H1 (cell line): Measurements from ENCODE around the gene ALOX15. TPM values are rescaled to one million over a fixed set of nuclear protein-coding genes. Genes with fewer than 3 reads are reported as not detected.
A peak's percentile ranks its signal among the peaks of the same experiment; 100 is the strongest.

Source experiments
- CTCF ChIA-PET: fragments of 300-600 bp; sonication (Branson Sonifier 250); formaldehyde crosslinking; loops from one replicate; lab custom pipeline; 2021; ENCODE audit not compliant: partially characterized antibody; lab: Charles Lee
- POLR2A ChIA-PET: fragments of 300-600 bp; sonication (Branson Sonifier 250); formaldehyde crosslinking; loops from one replicate; lab custom pipeline; 2021; ENCODE audit warnings: inconsistent platforms; ENCODE audit not compliant: partially characterized antibody; lab: Charles Lee
- DNase-seq, 2 experiments: peaks; one replicate each; pipeline versions ENCODE4 v3.0.0 to v3.0.0-alpha.2; 2010 to 2022; ENCODE audit warnings: low spot score in 2 of 2, low read depth in 1 of 2, mixed read lengths in 1 of 2
- FAIRE-seq: peaks from 2 replicates; lab custom pipeline; 2011; peaks lifted over from hg19 to GRCh38; lab: Jason Lieb, UNC
- H2AFZ ChIP-seq: 2 replicates; pipeline ENCODE4 v1.8.1; 2012; ENCODE audit warnings: low read length, inconsistent platforms
- H2AK5ac ChIP-seq: 2 replicates; pipeline ENCODE4 v1.6.1; 2013; ENCODE audit warnings: low read depth, low read length
- H2BK120ac ChIP-seq: replicated peaks from 2 replicates; pipeline ENCODE3; 2013; ENCODE audit warnings: low read depth, low read length, inconsistent platforms
- H2BK12ac ChIP-seq: 2 replicates; pipeline ENCODE4 v1.6.1; 2013; ENCODE audit warnings: low read depth, low read length
- H2BK15ac ChIP-seq: 2 replicates; pipeline ENCODE4 v1.6.1; 2013; ENCODE audit warnings: low read length
- H2BK20ac ChIP-seq: 2 replicates; pipeline ENCODE4 v1.6.1; 2013; ENCODE audit warnings: low read length
- H2BK5ac ChIP-seq: 2 replicates; pipeline ENCODE4 v1.6.1; 2013; ENCODE audit warnings: low read depth, low read length
- H3K14ac ChIP-seq: 2 replicates; pipeline ENCODE4 v1.6.1; 2013; ENCODE audit warnings: inconsistent platforms; ENCODE audit not compliant: insufficient read length
- H3K18ac ChIP-seq: 2 replicates; pipeline ENCODE4 v1.6.1; 2013; ENCODE audit warnings: low read length; ENCODE audit errors: extremely low read depth
- H3K23ac ChIP-seq: 2 replicates; pipeline ENCODE4 v1.6.1; 2013; ENCODE audit warnings: inconsistent platforms; ENCODE audit not compliant: insufficient read length
- H3K23me2 ChIP-seq: 2 replicates; pipeline ENCODE4 v1.6.1; 2013; ENCODE audit warnings: low read depth, low read length
- H3K27ac ChIP-seq: 2 replicates; pipeline ENCODE4 v1.6.1; 2011; ENCODE audit warnings: low read depth, low read length, inconsistent platforms
- H3K27me3 ChIP-seq, 4 experiments: replicated peaks in 1 of 4; 1 replicate in 1 of 4; 2 replicates in 3 of 4; pipeline versions ENCODE4 v1.6.1 to v1.8.1; 2011 to 2013; ENCODE audit warnings: low read length in 3 of 4, mild to moderate bottlenecking in 3 of 4, inconsistent platforms in 2 of 4, mixed read lengths in 2 of 4, moderate library complexity in 1 of 4; ENCODE audit not compliant: control insufficient read depth in 3 of 4, insufficient read depth in 3 of 4; ENCODE audit errors: extremely low read depth in 1 of 4
- H3K36me3 ChIP-seq, 4 experiments: 2 replicates each; pipeline versions ENCODE4 v1.6.1 to v1.8.1; 2011 to 2013; ENCODE audit warnings: mild to moderate bottlenecking in 4 of 4, low read length in 3 of 4, moderate library complexity in 2 of 4, control low read depth in 1 of 4, inconsistent platforms in 1 of 4; ENCODE audit not compliant: insufficient read depth in 4 of 4, control insufficient read depth in 2 of 4
- H3K4ac ChIP-seq: replicated peaks from 2 replicates; pipeline ENCODE3; 2013; ENCODE audit warnings: low read length, low read depth, mixed read lengths, inconsistent platforms; ENCODE audit not compliant: insufficient read length
- H3K4me1 ChIP-seq, 4 experiments: replicated peaks in 1 of 4; 1 replicate in 1 of 4; 2 replicates in 3 of 4; pipeline versions ENCODE4 v1.6.1 to v1.8.1; 2011 to 2013; ENCODE audit warnings: low read length in 3 of 4, inconsistent platforms in 2 of 4, mixed read lengths in 1 of 4; ENCODE audit not compliant: insufficient read depth in 4 of 4, control insufficient read depth in 3 of 4
- H3K4me2 ChIP-seq, 2 experiments: 2 replicates each; pipeline versions ENCODE4 v1.6.1 to v1.8.1; 2011 to 2013; ENCODE audit warnings: low read depth in 2 of 2, low read length in 2 of 2, control low read depth in 1 of 2, inconsistent platforms in 1 of 2, mild to moderate bottlenecking in 1 of 2; ENCODE audit not compliant: insufficient read depth in 1 of 2
- H3K4me3 ChIP-seq, 4 experiments: fragments of 200-600, 300-600 bp in 1 of 4; sonication (generic), shearing (Covaris generic), sonication (Bioruptor Twin) in 1 of 4; 2 replicates each; pipeline versions ENCODE4 v1.5.1 to v1.8.1; 2011 to 2016; ENCODE audit warnings: low read length in 4 of 4, low read depth in 3 of 4, control low read depth in 2 of 4, inconsistent platforms in 2 of 4, mild to moderate bottlenecking in 2 of 4, mixed read lengths in 1 of 4, moderate library complexity in 1 of 4; ENCODE audit not compliant: insufficient read depth in 2 of 4; ENCODE audit errors: extremely low read depth in 1 of 4
- H3K56ac ChIP-seq: replicated peaks from 2 replicates; pipeline ENCODE3; 2013; ENCODE audit warnings: low read depth, mild to moderate bottlenecking, mixed read lengths, low read length, inconsistent platforms; ENCODE audit not compliant: insufficient read length
- H3K79me1 ChIP-seq: 2 replicates; pipeline ENCODE4 v1.6.1; 2013; ENCODE audit warnings: low read depth, low read length, control low read depth
- H3K79me2 ChIP-seq, 2 experiments: 2 replicates each; pipeline versions ENCODE4 v1.6.1 to v1.8.1; 2012 to 2013; ENCODE audit warnings: low read length in 2 of 2, mild to moderate bottlenecking in 2 of 2, inconsistent platforms in 1 of 2; ENCODE audit not compliant: insufficient read depth in 2 of 2, control insufficient read depth in 1 of 2
- H3K9ac ChIP-seq, 4 experiments: replicated peaks in 1 of 4; 1 replicate in 1 of 4; 2 replicates in 3 of 4; pipeline versions ENCODE4 v1.6.1 to v1.8.1; 2011 to 2013; ENCODE audit warnings: low read depth in 3 of 4, low read length in 3 of 4, control low read depth in 2 of 4, mild to moderate bottlenecking in 2 of 4, moderate library complexity in 2 of 4, inconsistent platforms in 1 of 4; ENCODE audit errors: extremely low read depth in 1 of 4
- H3K9me3 ChIP-seq, 2 experiments: 2 replicates each; pipeline versions ENCODE4 v1.6.1 to v1.8.1; 2012 to 2013; ENCODE audit warnings: mild to moderate bottlenecking in 2 of 2, moderate library complexity in 2 of 2, control low read depth in 1 of 2, inconsistent platforms in 1 of 2, low read depth in 1 of 2, low read length in 1 of 2, mixed read lengths in 1 of 2; ENCODE audit not compliant: insufficient read depth in 2 of 2
- H4K20me1 ChIP-seq, 2 experiments: replicated peaks in 1 of 2; 2 replicates each; pipeline versions ENCODE3 to v1.8.1; 2011 to 2013; ENCODE audit warnings: inconsistent platforms in 2 of 2, low read length in 2 of 2, mild to moderate bottlenecking in 1 of 2; ENCODE audit not compliant: insufficient read depth in 2 of 2, control insufficient read depth in 1 of 2
- H4K5ac ChIP-seq: 2 replicates; pipeline ENCODE4 v1.6.1; 2013; ENCODE audit warnings: low read length, low read depth, mixed read lengths, inconsistent platforms; ENCODE audit not compliant: insufficient read length
- H4K8ac ChIP-seq: 2 replicates; pipeline ENCODE4 v1.8.0; 2013; ENCODE audit warnings: mild to moderate bottlenecking, moderate library complexity, low read length, inconsistent platforms; ENCODE audit not compliant: insufficient read depth; ENCODE audit errors: extremely low read depth
- H4K91ac ChIP-seq: replicated peaks from 2 replicates; pipeline ENCODE3; 2013; ENCODE audit warnings: low read length, mixed read lengths, inconsistent platforms; ENCODE audit not compliant: insufficient read length
- BRCA1 ChIP-seq: IDR thresholded peaks from 2 replicates; pipeline ENCODE4 v1.6.1; 2012; ENCODE audit warnings: low read depth, low read length, improper control_type of control experiment
- CREB1 ChIP-seq: IDR thresholded peaks from 2 replicates; pipeline ENCODE4 v1.6.1; 2012; ENCODE audit warnings: inconsistent platforms
- CTBP2 ChIP-seq: IDR thresholded peaks from 2 replicates; pipeline ENCODE4 v1.7.0; 2011; ENCODE audit warnings: borderline replicate concordance, mild to moderate bottlenecking, moderate library complexity, mixed read lengths, low read length; ENCODE audit not compliant: insufficient read depth, insufficient read length
- HDAC6 ChIP-seq: IDR thresholded peaks from one replicate; pipeline ENCODE4 v1.7.1; 2012; ENCODE audit warnings: low read depth, mild to moderate bottlenecking, inconsistent platforms, low read length, moderate library complexity
- KDM1A ChIP-seq: fragments of 200-600, 300-600 bp; sonication (generic); IDR thresholded peaks from 2 replicates; pipeline ENCODE4 v1.7.1; 2016; ENCODE audit warnings: mild to moderate bottlenecking, low read length, borderline replicate concordance
- RXRA ChIP-seq: IDR thresholded peaks from 2 replicates; pipeline ENCODE4 v1.6.1; 2011; ENCODE audit warnings: low read depth, mild to moderate bottlenecking, low read length, moderate library complexity; ENCODE audit not compliant: insufficient read depth
- SUZ12 ChIP-seq: fragments of 200-600 bp; sonication (generic); IDR thresholded peaks from 2 replicates; pipeline ENCODE4 v1.6.1; 2012; ENCODE audit warnings: mild to moderate bottlenecking, inconsistent platforms, low read length, moderate library complexity, mixed read lengths
- WGBS, 2 experiments: shearing (Covaris generic) in 1 of 2; methylation state at CpG; one replicate each; pipeline versions ENCODE4 v1.1.6 to v1.1.7; 2013 to 2015; ENCODE audit warnings: low lambda C conversion rate in 2 of 2, mixed read lengths in 2 of 2, inconsistent platforms in 1 of 2, low coverage in 1 of 2, missing lambda C conversion rate in 1 of 2; ENCODE audit not compliant: insufficient replicate concordance in 2 of 2, insufficient coverage in 1 of 2, insufficient read length in 1 of 2; ENCODE audit errors: extremely low coverage in 1 of 2, missing lambda C conversion rate in 1 of 2; 5-methylcytosine and 5-hydroxymethylcytosine counted together
- polyA plus RNA-seq, 7 experiments: library from polyadenylated mRNA; depleted of rRNA in 3 of 7; stranded (reverse) in 5 of 7; unstranded in 2 of 7; fragments of >200 nt in 5 of 7; fragments of 200-250 nt in 2 of 7; gene quantifications; 1 replicate in 5 of 7; 2 replicates in 1 of 7; 4 replicates in 1 of 7; pipeline versions ENCODE4 v1.2.1 to v1.2.3, GENCODE V29; 2011 to 2013; ENCODE audit warnings: missing spikeins in 2 of 7, mixed read lengths in 2 of 7
- total RNA-seq: library from RNA; stranded (reverse); fragmentation: NEBNext Ultra II Directional; extraction: Animal tissue kit (Norgen Biotek cat#: 25700); gene quantifications from 2 replicates; pipeline ENCODE4 v1.2.1, GENCODE V29; 2021

The ALOX15 gene
- total and polyA plus RNA-seq, 2 of the 8 experiments (the other 6 are each of a cell fraction or from before 2014, with no cell fraction given), result 1.5 to 1.7 TPM

DNA sequence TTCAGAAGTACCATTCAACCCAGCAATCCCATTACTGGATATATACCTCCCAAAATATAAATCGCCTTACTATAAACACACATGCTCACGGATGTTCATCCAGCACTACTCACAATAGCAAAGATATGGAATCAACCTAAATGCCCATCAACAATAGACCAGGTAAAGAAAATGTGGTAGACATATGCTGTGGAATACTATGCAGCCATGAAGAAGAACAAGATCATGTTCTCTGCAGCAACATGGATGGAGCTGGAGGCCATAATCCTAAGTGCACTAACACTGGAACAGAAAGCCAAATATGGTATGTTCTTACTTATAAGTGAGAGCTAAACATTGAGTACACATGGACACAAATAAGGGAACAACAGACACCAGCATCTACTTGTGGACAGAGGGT lies 7.8 kb downstream of the ALOX15 start:
- CTCF ChIA-PET, result interaction anchor here (0.6 to 4.9 kb wide), 6 partner anchors 10 to 98 kb away, joined by 3 to 49 read pairs (median 5); partner anchors contain the start of gene GGT6
- no peak for FAIRE-seq

More for the DNA sequence above, 7.8 kb downstream of the ALOX15 start:
- H3K4me3 ChIP-seq, result no peak overlapping the region
- H2AK5ac ChIP-seq, result no peak overlapping the region
- no peak overlapping the region for H2BK12ac ChIP-seq
- no peak for DNase-seq
- H2AFZ ChIP-seq, result no peak overlapping the region
- no peak overlapping the region for H4K5ac ChIP-seq
- H3K27ac ChIP-seq, result no peak overlapping the region
- no peak overlapping the region for H2BK20ac ChIP-seq
- TF ChIP-seq CREB1 (no peak), HDAC6 (no peak), CTBP2 (no peak), RXRA (no peak), KDM1A (0 out of 2 replicates have a peak, but pooled peaks have one; percentile 35), BRCA1 (no peak), SUZ12 (no peak)
- H3K27me3 ChIP-seq, result peaks cover 4 to 23% (median 13%) of the 10 kb centered on the region in 4 experiments
- no peak overlapping the region for H2BK5ac ChIP-seq
- no peak overlapping the region for H3K4me2 ChIP-seq
- H3K4me1 ChIP-seq, result peaks cover 7 to 29% (median 15%) of the 10 kb centered on the region in 4 experiments
- H3K4ac ChIP-seq, result no peak overlapping the region
- H3K18ac ChIP-seq, result no peak overlapping the region
- 0 out of 2 replicates have a peak, but pooled peaks cover 3% of the 10 kb centered on the region for H3K23me2 ChIP-seq
- H3K79me1 ChIP-seq, result no peaks in the 10 kb centered on the region
- POLR2A ChIA-PET, result interaction anchor here (0.5 to 2.0 kb wide), 4 partner anchors 14 to 75 kb away, joined by 3 to 6 read pairs (median 4); partner anchors contain the start of gene PELP1
- H3K36me3 ChIP-seq, result no peaks in the 10 kb centered on the region
- H3K9ac ChIP-seq, result no peak overlapping the region
- H3K79me2 ChIP-seq, result no peaks in the 10 kb centered on the region
- H4K20me1 ChIP-seq, result no peaks in the 10 kb centered on the region
- H3K14ac ChIP-seq, result no peak overlapping the region
- no peaks in the 10 kb centered on the region for H3K9me3 ChIP-seq
- H3K23ac ChIP-seq, result no peak overlapping the region
- no peak overlapping the region for H4K8ac ChIP-seq
- 71% methylated on average over 2 of the region's 2 CpGs; no CpG with 5 or more reads in 1 of the 2 experiments for WGBS, 2 experiments
- no peak overlapping the region for H3K56ac ChIP-seq
- H2BK120ac ChIP-seq, result no peak overlapping the region
- H2BK15ac ChIP-seq, result no peak overlapping the region
- no peak overlapping the region for H4K91ac ChIP-seq
